Vagina (tissue), 2 donors: ENCODE data around the gene SOCS2. TPM values are rescaled to one million over a fixed set of nuclear protein-coding genes. Genes with fewer than 3 reads are reported as not detected.

Source experiments
- DNase-seq, 2 donors: peaks; one replicate each; pipeline ENCODE4 v3.0.0-alpha.2; 2017; ENCODE audit errors: extremely low spot score in 2 of 2
- H3K27ac ChIP-seq: fragments of 200-600 bp; sonication (generic); one replicate; pipeline ENCODE4 v1.5.1; 2019
- H3K27me3 ChIP-seq: fragments of 200-600 bp; sonication (generic); one replicate; pipeline ENCODE4 v1.5.1; 2019
- H3K36me3 ChIP-seq, 2 donors: fragments of 200-600 bp; sonication (generic); one replicate each; pipeline ENCODE4 v1.5.1; 2017 to 2019
- H3K4me1 ChIP-seq: fragments of 200-600 bp; sonication (generic); one replicate; pipeline ENCODE4 v1.5.1; 2019
- H3K4me3 ChIP-seq, 2 donors: fragments of 200-600 bp; sonication (generic); 1 replicate in 1 of 2; 2 replicates in 1 of 2; pipeline ENCODE4 v1.5.1; 2016 to 2019
- H3K9me3 ChIP-seq: fragments of 200-600 bp; sonication (generic); one replicate; pipeline ENCODE4 v1.5.1; 2019
- POLR2A ChIP-seq, 2 donors: fragments of 450-650 bp; IDR thresholded peaks; one replicate each; pipeline ENCODE4 v1.6.1; 2017; ENCODE audit warnings: antibody characterized with exemption in 2 of 2, mild to moderate bottlenecking in 2 of 2, moderate library complexity in 2 of 2
- POLR2AphosphoS5 ChIP-seq, 2 donors: sonication (generic); formaldehyde crosslinking; IDR thresholded peaks; one replicate each; pipeline ENCODE4 v1.9.0; 2017; ENCODE audit warnings: antibody characterized with exemption in 2 of 2, mild to moderate bottlenecking in 2 of 2, low read depth in 1 of 2; ENCODE audit not compliant: insufficient read depth in 1 of 2
- intact Hi-C: fragments of 100-400 bp; cut with DNase I; formaldehyde crosslinking; loops from one replicate; pipeline ENCODE4 v1.15.1; 2023
- total RNA-seq: library from RNA; depleted of rRNA; stranded (reverse); fragments of >200 nt; gene quantifications from one replicate; pipeline ENCODE4 v1.2.3, GENCODE V29; 2016
- TF ChIP-seq, protein P1 (sequence below), 3 experiments: fragments of 450-650 bp in 2 of 3; fragments of 200-600 bp in 1 of 3; sonication (generic) in 1 of 3; IDR thresholded peaks; one replicate each; pipeline ENCODE4 v1.5.1; 2017 to 2019; ENCODE audit warnings: antibody characterized with exemption in 3 of 3, mild to moderate bottlenecking in 2 of 3, moderate library complexity in 2 of 3

SOCS2 gene, protein sequence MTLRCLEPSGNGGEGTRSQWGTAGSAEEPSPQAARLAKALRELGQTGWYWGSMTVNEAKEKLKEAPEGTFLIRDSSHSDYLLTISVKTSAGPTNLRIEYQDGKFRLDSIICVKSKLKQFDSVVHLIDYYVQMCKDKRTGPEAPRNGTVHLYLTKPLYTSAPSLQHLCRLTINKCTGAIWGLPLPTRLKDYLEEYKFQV
- total RNA-seq: 79.3 TPM

- Histone ChIP-seq H3K27me3 (no peaks in the 10 kb centered on the region), H3K9me3 (no peaks in the 10 kb centered on the region), H3K36me3 (peaks cover 0 to 10% of the 10 kb centered on the region in 2 donors), H3K27ac (peak within 1 kb of the TSS; percentile 99), H3K4me3 (peak within 1 kb of the TSS; percentile 70 to 94), H3K4me1 (peaks cover 9% of the 10 kb centered on the region)
- intact Hi-C loops: loop anchor here (2.0 to 10.0 kb wide), 5 partner anchors 21 to 243 kb away; partner anchors contain the start of gene CRADD
- TF ChIP-seq POLR2A (IDR thresholded peaks at IDR 0.05) (no peak), POLR2AphosphoS5 (IDR thresholded peaks at IDR 0.05; ENCODE audit: insufficient read depth in 1 of 2, low read depth in 1 of 2) (no peak)
- TF ChIP-seq, protein P1, sequence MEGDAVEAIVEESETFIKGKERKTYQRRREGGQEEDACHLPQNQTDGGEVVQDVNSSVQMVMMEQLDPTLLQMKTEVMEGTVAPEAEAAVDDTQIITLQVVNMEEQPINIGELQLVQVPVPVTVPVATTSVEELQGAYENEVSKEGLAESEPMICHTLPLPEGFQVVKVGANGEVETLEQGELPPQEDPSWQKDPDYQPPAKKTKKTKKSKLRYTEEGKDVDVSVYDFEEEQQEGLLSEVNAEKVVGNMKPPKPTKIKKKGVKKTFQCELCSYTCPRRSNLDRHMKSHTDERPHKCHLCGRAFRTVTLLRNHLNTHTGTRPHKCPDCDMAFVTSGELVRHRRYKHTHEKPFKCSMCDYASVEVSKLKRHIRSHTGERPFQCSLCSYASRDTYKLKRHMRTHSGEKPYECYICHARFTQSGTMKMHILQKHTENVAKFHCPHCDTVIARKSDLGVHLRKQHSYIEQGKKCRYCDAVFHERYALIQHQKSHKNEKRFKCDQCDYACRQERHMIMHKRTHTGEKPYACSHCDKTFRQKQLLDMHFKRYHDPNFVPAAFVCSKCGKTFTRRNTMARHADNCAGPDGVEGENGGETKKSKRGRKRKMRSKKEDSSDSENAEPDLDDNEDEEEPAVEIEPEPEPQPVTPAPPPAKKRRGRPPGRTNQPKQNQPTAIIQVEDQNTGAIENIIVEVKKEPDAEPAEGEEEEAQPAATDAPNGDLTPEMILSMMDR (IDR thresholded peaks at IDR 0.05): no peak
- no peak for DNase-seq
Observed at GRCh38 chr12:93571925-93572711, at the start of gene SOCS2. TSS of gene SOCS2 (plus strand) at chr12:93572675. CDS start at chr12:93572898, 223 bp downstream.

- TF ChIP-seq POLR2A (IDR thresholded peaks at IDR 0.05) (no peak), POLR2AphosphoS5 (IDR thresholded peaks at IDR 0.05; ENCODE audit: insufficient read depth in 1 of 2, low read depth in 1 of 2) (no peak)
- TF ChIP-seq, protein P1 (IDR thresholded peaks at IDR 0.05): no peak
- Histone ChIP-seq H3K4me3 (no peak overlapping the region), H3K27ac (no peak overlapping the region), H3K36me3 (no peaks in the 10 kb centered on the region), H3K27me3 (no peaks in the 10 kb centered on the region), H3K9me3 (no peaks in the 10 kb centered on the region), H3K4me1 (peaks cover 6% of the 10 kb centered on the region)
- DNase-seq: peak in 1 of 2 donors; percentile 22
- intact Hi-C loops: no loop called here
Observed at GRCh38 chr12:93524386-93525133, 47.9 kb upstream of the SOCS2 start.

- TF ChIP-seq, protein P1 (IDR thresholded peaks at IDR 0.05): no peak
- TF ChIP-seq POLR2AphosphoS5 (IDR thresholded peaks at IDR 0.05; ENCODE audit: insufficient read depth in 1 of 2, low read depth in 1 of 2): no peak
- TF ChIP-seq POLR2A (IDR thresholded peaks at IDR 0.05): no peak
- Histone ChIP-seq H3K9me3 (no peaks in the 10 kb centered on the region), H3K36me3 (no peaks in the 10 kb centered on the region), H3K27me3 (no peaks in the 10 kb centered on the region), H3K4me1 (peaks cover under 1% of the 10 kb centered on the region), H3K27ac (no peak overlapping the region), H3K4me3 (no peak overlapping the region)
- intact Hi-C loops: no loop called here
- no peak for DNase-seq
Observed at GRCh38 chr12:93526786-93527428, 45.6 kb upstream of the SOCS2 start.

DNA sequence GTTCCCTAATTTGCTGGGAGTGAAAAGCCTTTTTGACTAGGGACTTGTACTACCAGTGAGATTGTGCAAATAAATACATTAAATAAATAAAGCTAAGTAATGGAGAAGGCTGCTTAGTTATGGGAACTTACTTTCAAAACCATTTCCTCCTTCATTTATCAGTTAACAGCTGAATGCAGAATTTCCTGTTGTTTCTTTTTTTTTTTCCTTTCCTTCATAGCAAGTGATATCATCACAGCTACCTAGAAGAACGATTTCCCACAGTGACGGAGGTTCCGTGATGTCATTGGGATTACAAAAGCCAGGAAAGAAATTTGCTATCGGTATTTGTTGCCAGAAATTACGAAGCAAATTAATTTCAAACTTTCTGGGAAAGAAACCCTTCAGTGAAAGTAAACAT lies 42.1 kb upstream of the SOCS2 start:
- DNase-seq: no peak
- intact Hi-C loops: no loop called here
- Histone ChIP-seq H3K4me3 (no peak overlapping the region), H3K9me3 (no peaks in the 10 kb centered on the region), H3K27ac (no peak overlapping the region), H3K36me3 (no peaks in the 10 kb centered on the region), H3K27me3 (no peaks in the 10 kb centered on the region), H3K4me1 (no peaks in the 10 kb centered on the region)
- TF ChIP-seq POLR2A (IDR thresholded peaks at IDR 0.05) (no peak), POLR2AphosphoS5 (IDR thresholded peaks at IDR 0.05; ENCODE audit: insufficient read depth in 1 of 2, low read depth in 1 of 2) (no peak)
- TF ChIP-seq, protein P1 (IDR thresholded peaks at IDR 0.05): no peak
